ENCODE measurements around the gene GAREM1. TPM values are rescaled to one million over a fixed set of nuclear protein-coding genes. Genes with fewer than 3 reads are reported as not detected.

GAREM1 gene
- total and polyA plus RNA-seq, 12 donors = 3.5 to 69.5 (median 23.0) TPM

DNA sequence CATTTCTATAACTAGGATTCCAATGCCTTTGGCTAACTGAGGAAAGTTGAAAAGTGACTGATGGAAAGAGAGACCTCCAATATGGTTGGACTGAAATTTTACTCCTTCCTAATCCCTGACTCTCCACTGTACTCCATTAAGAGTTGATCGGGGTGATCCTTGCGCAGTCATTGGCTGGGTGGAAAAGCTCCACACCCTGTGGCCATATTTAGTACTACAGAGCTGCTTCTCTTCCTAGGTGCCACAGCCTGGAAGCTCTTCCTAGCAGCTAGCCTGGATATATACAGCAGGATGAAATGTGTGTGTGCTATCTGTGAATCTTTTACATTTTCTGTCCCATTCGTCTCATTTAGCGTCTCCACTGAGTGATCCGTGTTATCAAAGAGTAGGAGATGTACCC lies 209.7 kb downstream of the GAREM1 start:
- DNase-seq = no peak
- intact Hi-C loops (cut with DNase I) = loop anchor here in 1 of 2 donors (10.0 kb wide), 1 partner anchor 284 kb away; no protein-coding TSS in a partner anchor
- 95 to 98% (median 97%) methylated on average over 5 of the region's 5 CpGs for WGBS, 4 donors

DNA sequence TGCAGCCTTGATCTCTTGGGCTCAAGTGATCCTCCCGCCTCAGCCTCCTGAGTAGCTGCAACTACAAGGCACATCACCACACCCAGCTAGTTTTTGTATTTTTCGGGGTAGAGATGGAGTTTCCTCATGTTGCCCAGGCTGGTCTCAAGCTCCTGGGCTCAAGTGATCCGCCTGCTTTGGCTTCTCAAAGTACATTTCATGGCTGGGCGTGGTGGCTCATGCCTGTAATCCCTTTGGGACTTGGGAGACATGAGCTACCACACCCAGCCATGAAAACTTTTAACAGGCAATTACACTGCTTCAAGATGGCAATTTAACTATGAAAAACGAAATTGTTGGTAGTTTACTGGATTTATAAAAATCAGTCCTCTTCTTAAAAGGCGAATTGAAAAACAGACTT lies 211.1 kb downstream of the GAREM1 start:
- intact Hi-C loops (cut with DNase I) = loop anchor here in 1 of 2 donors (10.0 kb wide), 1 partner anchor 95 kb away; no protein-coding TSS in a partner anchor
- Histone ChIP-seq H3K4me1 (replicated peaks in 1 of 2) (no peaks in the 10 kb centered on the region), H3K9me3 (replicated peaks in 1 of 3) (no peaks in the 10 kb centered on the region), H3K27ac (no peak overlapping the region), H3K27me3 (no peaks in the 10 kb centered on the region), H3K4me3 (no peak overlapping the region), H3K36me3 (replicated peaks in 1 of 2) (no peaks in the 10 kb centered on the region)
- WGBS, 4 donors = 89 to 91% (median 91%) methylated on average over 5 to 6 of the region's 6 CpGs
- DNase-seq = no peak
- TF ChIP-seq POLR2A (IDR thresholded peaks at IDR 0.05) = no peak
- TF ChIP-seq, protein P1, sequence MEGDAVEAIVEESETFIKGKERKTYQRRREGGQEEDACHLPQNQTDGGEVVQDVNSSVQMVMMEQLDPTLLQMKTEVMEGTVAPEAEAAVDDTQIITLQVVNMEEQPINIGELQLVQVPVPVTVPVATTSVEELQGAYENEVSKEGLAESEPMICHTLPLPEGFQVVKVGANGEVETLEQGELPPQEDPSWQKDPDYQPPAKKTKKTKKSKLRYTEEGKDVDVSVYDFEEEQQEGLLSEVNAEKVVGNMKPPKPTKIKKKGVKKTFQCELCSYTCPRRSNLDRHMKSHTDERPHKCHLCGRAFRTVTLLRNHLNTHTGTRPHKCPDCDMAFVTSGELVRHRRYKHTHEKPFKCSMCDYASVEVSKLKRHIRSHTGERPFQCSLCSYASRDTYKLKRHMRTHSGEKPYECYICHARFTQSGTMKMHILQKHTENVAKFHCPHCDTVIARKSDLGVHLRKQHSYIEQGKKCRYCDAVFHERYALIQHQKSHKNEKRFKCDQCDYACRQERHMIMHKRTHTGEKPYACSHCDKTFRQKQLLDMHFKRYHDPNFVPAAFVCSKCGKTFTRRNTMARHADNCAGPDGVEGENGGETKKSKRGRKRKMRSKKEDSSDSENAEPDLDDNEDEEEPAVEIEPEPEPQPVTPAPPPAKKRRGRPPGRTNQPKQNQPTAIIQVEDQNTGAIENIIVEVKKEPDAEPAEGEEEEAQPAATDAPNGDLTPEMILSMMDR (IDR thresholded peaks at IDR 0.05) = no peak

More for the DNA sequence above, 209.7 kb downstream of the GAREM1 start:
- Histone ChIP-seq H3K4me3 (no peak overlapping the region), H3K27ac (no peak overlapping the region), H3K4me1 (replicated peaks in 1 of 2) (no peaks in the 10 kb centered on the region), H3K9me3 (replicated peaks in 1 of 3) (no peaks in the 10 kb centered on the region), H3K36me3 (replicated peaks in 1 of 2) (no peaks in the 10 kb centered on the region), H3K27me3 (no peaks in the 10 kb centered on the region)
- TF ChIP-seq, protein P1 (IDR thresholded peaks at IDR 0.05) = no peak
- TF ChIP-seq POLR2A (IDR thresholded peaks at IDR 0.05) = no peak

DNA sequence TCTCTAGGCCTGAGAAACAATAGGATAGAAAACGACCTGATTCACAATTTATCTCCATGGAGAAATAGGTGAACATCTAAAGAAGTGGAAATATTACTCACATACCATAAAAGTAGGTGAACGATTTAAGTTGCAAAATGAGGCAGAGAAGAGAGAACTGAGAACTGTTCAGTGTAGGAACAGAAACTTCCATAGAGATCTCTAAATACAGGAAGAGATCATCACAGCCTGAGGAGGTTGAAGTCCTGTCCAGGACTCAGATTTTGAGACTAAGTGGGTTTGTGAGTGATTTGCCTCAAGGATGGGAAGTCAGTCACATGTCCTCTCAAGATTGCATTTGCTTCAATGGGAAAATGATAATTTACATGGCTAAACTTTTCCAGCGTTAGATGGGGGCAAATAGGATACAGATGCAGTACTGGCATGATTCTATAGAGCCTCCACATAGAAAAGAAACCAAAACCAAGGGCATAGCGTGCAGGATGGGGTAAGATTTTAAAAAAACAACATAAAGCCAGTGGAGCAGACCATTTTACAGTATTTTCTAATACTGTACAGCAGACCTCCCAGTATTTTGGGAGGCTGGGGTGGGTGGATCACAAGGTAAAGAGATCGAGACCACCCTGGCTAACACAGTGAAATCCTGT lies 212.0 kb downstream of the GAREM1 start:
- WGBS, 4 donors = 69 to 76% (median 74%) methylated on average over 5 of the region's 5 CpGs
- Histone ChIP-seq H3K27ac (no peak overlapping the region), H3K4me1 (replicated peaks in 1 of 2) (no peaks in the 10 kb centered on the region), H3K4me3 (no peak overlapping the region), H3K27me3 (no peaks in the 10 kb centered on the region), H3K36me3 (replicated peaks in 1 of 2) (no peaks in the 10 kb centered on the region), H3K9me3 (replicated peaks in 1 of 3) (no peaks in the 10 kb centered on the region)
- intact Hi-C loops (cut with DNase I) = loop anchor here in 1 of 2 donors (10.0 kb wide), 1 partner anchor 94 kb away; no protein-coding TSS in a partner anchor
- TF ChIP-seq POLR2A (IDR thresholded peaks at IDR 0.05) = no peak
- TF ChIP-seq, protein P1 (IDR thresholded peaks at IDR 0.05) = no peak
- DNase-seq = no peak

DNA sequence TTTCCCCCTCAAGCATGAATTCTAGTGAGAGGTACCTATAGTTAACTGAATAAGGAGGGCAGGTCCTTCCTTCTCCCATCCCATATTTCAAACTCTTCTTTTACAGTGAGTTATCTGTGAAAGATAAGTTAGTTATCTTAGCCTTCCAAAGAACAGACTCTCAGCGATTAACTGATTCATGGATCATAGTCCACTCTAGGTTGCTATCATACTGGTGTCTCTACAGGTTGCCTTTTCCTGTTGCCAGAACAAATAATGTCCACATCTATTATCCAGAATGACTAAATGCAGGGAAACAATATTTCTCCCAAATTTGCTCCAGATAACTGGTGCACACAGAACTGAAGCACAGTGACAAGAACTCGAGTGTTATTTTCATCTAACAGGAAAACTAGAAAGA lies 212.5 kb downstream of the GAREM1 start:
- H3K9me3 ChIP-seq (replicated peaks in 1 of 3) = no peaks in the 10 kb centered on the region
- H3K4me1 ChIP-seq (replicated peaks in 1 of 2) = no peaks in the 10 kb centered on the region
- 67 to 82% (median 69%) methylated on average over 2 of the region's 2 CpGs for WGBS, 4 donors
- H3K36me3 ChIP-seq (replicated peaks in 1 of 2) = no peaks in the 10 kb centered on the region
- H3K4me3 ChIP-seq = no peak overlapping the region
- no peak overlapping the region for H3K27ac ChIP-seq
- no peak for TF ChIP-seq POLR2A (IDR thresholded peaks at IDR 0.05)
- TF ChIP-seq, protein P1 (IDR thresholded peaks at IDR 0.05) = no peak
- intact Hi-C loops (cut with DNase I) = loop anchor here in 1 of 2 donors (10.0 kb wide), 1 partner anchor 93 kb away; no protein-coding TSS in a partner anchor
- DNase-seq = no peak
- H3K27me3 ChIP-seq = no peaks in the 10 kb centered on the region
